ENCODE results near the gene MAPK4. TPM values are rescaled to one million over a fixed set of nuclear protein-coding genes. Genes with fewer than 3 reads are reported as not detected.
"Not testable (repeated sequence)": the region's sequence is repeated elsewhere in the genome, so short reads cannot be mapped to it uniquely, and the experiment has no call there.

MAPK4 gene
- total RNA-seq, 2 donors from 2014 or later = 10.6 to 12.6 TPM

- WGBS = 81% methylated on average over 5 of the region's 5 CpGs
- H3K27ac ChIP-seq = no peak overlapping the region
- H3K27me3 ChIP-seq (replicated peaks; ENCODE audit: insufficient read depth) = no peaks in the 10 kb centered on the region
- H3K36me3 ChIP-seq = no peaks in the 10 kb centered on the region
- intact Hi-C loops (cut with DNase I) = no loop called here
- H3K4me1 ChIP-seq (replicated peaks) = no peaks in the 10 kb centered on the region
- no peak overlapping the region for H3K4me3 ChIP-seq
- TF ChIP-seq POLR2A (IDR thresholded peaks at IDR 0.05) (no peak), POLR2AphosphoS5 (IDR thresholded peaks at IDR 0.05) (no peak), CTCF (IDR thresholded peaks at IDR 0.05) (no peak)
- no peak for DNase-seq (ENCODE audit: low spot score)
- no peaks in the 10 kb centered on the region for H3K9me3 ChIP-seq
These were observed 31.1 kb upstream of the MAPK4 start for GRCh38 chr18:50528806-50529205.

- WGBS = 93% methylated on average over 2 of the region's 2 CpGs
- H3K27ac ChIP-seq; DNase-seq (ENCODE audit: low spot score); H3K9me3 ChIP-seq; H3K27me3 ChIP-seq (replicated peaks; ENCODE audit: insufficient read depth); H3K4me1 ChIP-seq (replicated peaks); H3K4me3 ChIP-seq; H3K36me3 ChIP-seq; intact Hi-C loops (cut with DNase I): not testable (repeated sequence)
These were observed 26.1 kb upstream of the MAPK4 start for GRCh38 chr18:50533822-50534221.

GRCh38 chr18:50544476-50544875, 15.4 kb upstream of the MAPK4 start:
- DNase-seq (ENCODE audit: low spot score); H3K9me3 ChIP-seq; H3K4me3 ChIP-seq; H3K27me3 ChIP-seq (replicated peaks; ENCODE audit: insufficient read depth); intact Hi-C loops (cut with DNase I); H3K4me1 ChIP-seq (replicated peaks); H3K36me3 ChIP-seq; H3K27ac ChIP-seq: not testable (repeated sequence)
- 96% methylated on average over 4 of the region's 4 CpGs for WGBS

- no peak for TF ChIP-seq CTCF (IDR thresholded peaks at IDR 0.05)
- no peak for TF ChIP-seq POLR2A (IDR thresholded peaks at IDR 0.05)
- intact Hi-C loops (cut with DNase I) = no loop called here
- H3K27me3 ChIP-seq (replicated peaks; ENCODE audit: insufficient read depth) = no peaks in the 10 kb centered on the region
- no peaks in the 10 kb centered on the region for H3K9me3 ChIP-seq
- no peaks in the 10 kb centered on the region for H3K4me1 ChIP-seq (replicated peaks)
- DNase-seq (ENCODE audit: low spot score) = no peak
- H3K4me3 ChIP-seq = no peak overlapping the region
- H3K27ac ChIP-seq = no peak overlapping the region
- H3K36me3 ChIP-seq = no peaks in the 10 kb centered on the region
- WGBS = 90% methylated on average over 19 of the region's 19 CpGs
These were observed 14.0 kb upstream of the MAPK4 start for GRCh38 chr18:50545936-50546335.

- H3K4me1 ChIP-seq (replicated peaks) = no peaks in the 10 kb centered on the region
- intact Hi-C loops (cut with DNase I) = no loop called here
- no peak for TF ChIP-seq CTCF (IDR thresholded peaks at IDR 0.05)
- no peak for TF ChIP-seq POLR2A (IDR thresholded peaks at IDR 0.05)
- no peak for TF ChIP-seq POLR2AphosphoS5 (IDR thresholded peaks at IDR 0.05)
- no peaks in the 10 kb centered on the region for H3K36me3 ChIP-seq
- 77% methylated on average over 1 of the region's 1 CpG for WGBS
- no peak overlapping the region for H3K27ac ChIP-seq
- no peaks in the 10 kb centered on the region for H3K9me3 ChIP-seq
- no peaks in the 10 kb centered on the region for H3K27me3 ChIP-seq (replicated peaks; ENCODE audit: insufficient read depth)
- DNase-seq (ENCODE audit: low spot score) = no peak
- no peak overlapping the region for H3K4me3 ChIP-seq
These were observed 11.7 kb upstream of the MAPK4 start for GRCh38 chr18:50548160-50548559.

- not testable (repeated sequence) for H3K27me3 ChIP-seq (replicated peaks; ENCODE audit: insufficient read depth); H3K4me3 ChIP-seq; DNase-seq (ENCODE audit: low spot score); H3K4me1 ChIP-seq (replicated peaks); H3K9me3 ChIP-seq; H3K27ac ChIP-seq; H3K36me3 ChIP-seq
- 58% methylated on average over 1 of the region's 1 CpG for WGBS
- intact Hi-C loops (cut with DNase I) = loop anchor here (10.0 kb wide), 1 partner anchor 203 kb away; no protein-coding TSS in a partner anchor
These were observed 8.2 kb upstream of the MAPK4 start for GRCh38 chr18:50551651-50552050.

Data from prostate gland (tissue), 2 donors.